SK-N-SH (cell line): ENCODE data around the gene AREG. TPM values are rescaled to one million over a fixed set of nuclear protein-coding genes. Genes with fewer than 3 reads are reported as not detected.

ENCODE experiments used
- CTCF ChIA-PET: fragments of 300-600, 350-600 bp; formaldehyde crosslinking; extraction: SDS; loops from one replicate; lab custom pipeline; 2021; lab: Yijun Ruan, JAX
- POLR2A ChIA-PET: fragments of 350-600 bp; sonication (Branson Sonifier 250); formaldehyde crosslinking; extraction: SDS; loops from one replicate; lab custom pipeline; 2020; ENCODE audit warnings: antibody characterized with exemption, inconsistent platforms; lab: Yijun Ruan, JAX
- DNase-seq: peaks from one replicate; pipeline ENCODE4 v3.0.0; 2012
- H2AFZ ChIP-seq: fragments of 200-600 bp; sonication (generic); 2 replicates; pipeline ENCODE4 v1.8.1; 2016; ENCODE audit warnings: antibody characterized with exemption, mild to moderate bottlenecking, low read depth
- H3F3A ChIP-seq: fragments of 200-600 bp; sonication (generic); replicated peaks from 2 replicates; pipeline ENCODE3; 2016; ENCODE audit warnings: antibody characterized with exemption, mild to moderate bottlenecking; ENCODE audit not compliant: insufficient read depth
- H3K27ac ChIP-seq, 2 experiments: fragments of 200-500 bp in 1 of 2; fragments of 200-600 bp in 1 of 2; sonication (Bioruptor generic) in 1 of 2; sonication (generic), shearing (Covaris generic) in 1 of 2; 2 replicates each; pipeline versions ENCODE4 v1.5.1 to v1.6.1; 2014 to 2016; ENCODE audit warnings: low read depth in 2 of 2, inconsistent platforms in 1 of 2, low read length in 1 of 2, mild to moderate bottlenecking in 1 of 2, mixed read lengths in 1 of 2
- H3K27me3 ChIP-seq: fragments of 200-600 bp; sonication (generic), shearing (Covaris generic); 2 replicates; pipeline ENCODE4 v1.6.1; 2016; ENCODE audit warnings: mixed run types; ENCODE audit not compliant: insufficient read depth
- H3K36me3 ChIP-seq, 2 experiments: fragments of 200-500 bp in 1 of 2; fragments of 200-600 bp in 1 of 2; sonication (Bioruptor generic) in 1 of 2; sonication (generic) in 1 of 2; replicated peaks in 1 of 2; 2 replicates each; pipeline versions ENCODE3 to v1.5.1; 2014 to 2016; ENCODE audit warnings: low read length in 1 of 2, mild to moderate bottlenecking in 1 of 2; ENCODE audit not compliant: insufficient read depth in 2 of 2, control insufficient read depth in 1 of 2
- H3K4me1 ChIP-seq, 2 experiments: fragments of 200-500 bp in 1 of 2; fragments of 200-600 bp in 1 of 2; sonication (Bioruptor generic) in 1 of 2; sonication (generic), shearing (Covaris generic) in 1 of 2; 2 replicates each; pipeline versions ENCODE4 v1.5.1 to v1.6.1; 2014 to 2016; ENCODE audit warnings: low read depth in 1 of 2, low read length in 1 of 2, mixed run types in 1 of 2; ENCODE audit not compliant: insufficient read depth in 2 of 2, control insufficient read depth in 1 of 2
- H3K4me2 ChIP-seq: fragments of 200-600 bp; sonication (generic), shearing (Covaris generic); 2 replicates; pipeline ENCODE4 v1.6.1; 2017; ENCODE audit warnings: mixed run types
- H3K4me3 ChIP-seq, 2 experiments: fragments of 200-500 bp in 1 of 2; fragments of 200-600 bp in 1 of 2; sonication (Bioruptor generic) in 1 of 2; sonication (generic), shearing (Covaris generic) in 1 of 2; 2 replicates each; pipeline versions ENCODE4 v1.5.1 to v1.8.1; 2014 to 2016; ENCODE audit warnings: low read depth in 2 of 2, inconsistent platforms in 1 of 2, low read length in 1 of 2, mild to moderate bottlenecking in 1 of 2, mixed read lengths in 1 of 2, moderate library complexity in 1 of 2
- H3K79me2 ChIP-seq: fragments of 200-600 bp; sonication (generic); 2 replicates; pipeline ENCODE4 v1.8.1; 2017; ENCODE audit warnings: mild to moderate bottlenecking; ENCODE audit not compliant: insufficient read depth
- H3K9ac ChIP-seq: fragments of 200-600 bp; sonication (generic); 2 replicates; pipeline ENCODE4 v1.6.1; 2017; ENCODE audit warnings: mixed run types
- H3K9me2 ChIP-seq: fragments of 200-600 bp; sonication (generic); 2 replicates; pipeline ENCODE4 v1.6.1; 2017; ENCODE audit warnings: mixed run types
- H3K9me3 ChIP-seq: fragments of 200-600 bp; sonication (generic); 2 replicates; pipeline ENCODE4 v1.6.1; 2017; ENCODE audit warnings: mixed run types, mild to moderate bottlenecking, moderate library complexity
- H4K20me1 ChIP-seq: fragments of 200-600 bp; sonication (generic); 2 replicates; pipeline ENCODE4 v1.6.1; 2017; ENCODE audit warnings: mild to moderate bottlenecking, mixed run types; ENCODE audit not compliant: insufficient read depth
- EP300 ChIP-seq, 2 experiments: IDR thresholded peaks; 2 replicates each; pipeline versions ENCODE4 v1.4.0 to v1.6.1; 2012; ENCODE audit warnings: borderline replicate concordance in 1 of 2, low read depth in 1 of 2, low read length in 1 of 2
- GATA2 ChIP-seq: sonication (generic); formaldehyde crosslinking; IDR thresholded peaks from 2 replicates; pipeline ENCODE4 v1.5.0; 2020; ENCODE audit warnings: mild to moderate bottlenecking, missing genetic modification reagents
- JUND ChIP-seq: IDR thresholded peaks from 2 replicates; pipeline ENCODE4 v1.4.0; 2012
- NFIC ChIP-seq: IDR thresholded peaks from 2 replicates; pipeline ENCODE4 v1.4.0; 2012; ENCODE audit warnings: borderline replicate concordance
- NRF1 ChIP-seq: IDR thresholded peaks from 2 replicates; pipeline ENCODE4 v1.6.1; 2012; ENCODE audit warnings: low read depth, mild to moderate bottlenecking, low read length
- POLR2AphosphoS5 ChIP-seq: IDR thresholded peaks from 2 replicates; pipeline ENCODE4 v1.6.1; 2012; ENCODE audit warnings: low read depth, low read length
- RCOR1 ChIP-seq: fragments of 150-350 bp; IDR thresholded peaks from 2 replicates; pipeline ENCODE4 v1.6.1; 2017; ENCODE audit warnings: antibody characterized with exemption, low read length
- RFX5 ChIP-seq: IDR thresholded peaks from 2 replicates; pipeline ENCODE4 v1.6.1; 2012; ENCODE audit warnings: mild to moderate bottlenecking, improper control_type of control experiment, low read length
- SIN3A ChIP-seq: IDR thresholded peaks from 2 replicates; pipeline ENCODE4 v1.6.1; 2012; ENCODE audit warnings: low read depth, mild to moderate bottlenecking, low read length, moderate library complexity, borderline replicate concordance
- SMC3 ChIP-seq: IDR thresholded peaks from 2 replicates; pipeline ENCODE4 v1.6.1; 2012; ENCODE audit warnings: low read depth, low read length, improper control_type of control experiment
- TAF1 ChIP-seq: IDR thresholded peaks from 2 replicates; pipeline ENCODE4 v1.6.1; 2012; ENCODE audit warnings: low read depth, mild to moderate bottlenecking, low read length, moderate library complexity, borderline replicate concordance
- polyA plus RNA-seq, 3 experiments: library from polyadenylated mRNA; depleted of rRNA; stranded (reverse); fragments of >200 nt; gene quantifications; 2 replicates each; pipeline ENCODE4 v1.2.3, GENCODE V29; 2012
- TF ChIP-seq, protein P1 (sequence below): IDR thresholded peaks from 2 replicates; pipeline ENCODE4 v1.4.0; 2012; ENCODE audit warnings: low read depth
- TF ChIP-seq, protein P2 (sequence below): IDR thresholded peaks from 2 replicates; pipeline ENCODE4 v1.6.1; 2012; ENCODE audit warnings: mild to moderate bottlenecking, low read depth, low read length, moderate library complexity
- TF ChIP-seq, protein P3 (sequence below): fragments of 200-600 bp; sonication (generic); IDR thresholded peaks from 2 replicates; pipeline ENCODE4 v1.6.1; 2017; ENCODE audit warnings: antibody characterized with exemption, mild to moderate bottlenecking, moderate library complexity
- TF ChIP-seq, protein P4 (sequence below): IDR thresholded peaks from 2 replicates; pipeline ENCODE4 v1.4.0; 2012; ENCODE audit warnings: low read depth, borderline replicate concordance
- TF ChIP-seq, protein P5 (sequence below): fragments of 150-350 bp; IDR thresholded peaks from 2 replicates; pipeline ENCODE4 v1.6.1; 2016; ENCODE audit warnings: mild to moderate bottlenecking, low read depth, low read length

AREG gene
- polyA plus RNA-seq, 1 of the 3 experiments (the other 2 are of a cell fraction) = not detected

DNA sequence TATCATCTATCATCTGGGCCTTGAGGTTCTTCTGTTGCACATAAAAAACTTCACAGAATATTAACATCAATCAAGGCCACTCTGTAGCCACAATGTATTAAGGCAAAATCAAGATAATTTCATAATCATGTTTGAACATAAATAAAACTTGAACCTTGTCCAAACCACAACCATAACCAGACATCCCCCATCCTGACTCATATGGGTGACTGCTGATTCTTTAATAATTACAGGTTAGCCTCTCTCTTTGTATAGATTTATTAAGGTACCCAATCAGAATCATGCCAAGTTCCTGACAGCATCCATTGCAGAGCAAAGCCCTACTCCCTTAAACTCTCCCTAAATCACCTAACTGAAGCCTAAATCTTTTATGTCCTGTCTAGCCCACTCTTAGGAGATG lies 16.7 kb upstream of the AREG start:
- no peaks in the 10 kb centered on the region for H3F3A ChIP-seq
- H3K27ac ChIP-seq = no peak overlapping the region
- H3K9me3 ChIP-seq = no peaks in the 10 kb centered on the region
- H4K20me1 ChIP-seq = no peaks in the 10 kb centered on the region
- H3K27me3 ChIP-seq = no peaks in the 10 kb centered on the region; the same call in 1 of the 2 replicates
- H3K9me2 ChIP-seq = no peaks in the 10 kb centered on the region; the same call in 1 of the 2 replicates
- H3K4me2 ChIP-seq = no peak overlapping the region
- DNase-seq = no peak
- no peaks in the 10 kb centered on the region for H3K4me1 ChIP-seq
- TF ChIP-seq, protein P1, sequence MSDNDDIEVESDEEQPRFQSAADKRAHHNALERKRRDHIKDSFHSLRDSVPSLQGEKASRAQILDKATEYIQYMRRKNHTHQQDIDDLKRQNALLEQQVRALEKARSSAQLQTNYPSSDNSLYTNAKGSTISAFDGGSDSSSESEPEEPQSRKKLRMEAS = no peak
- TF ChIP-seq, protein P2, sequence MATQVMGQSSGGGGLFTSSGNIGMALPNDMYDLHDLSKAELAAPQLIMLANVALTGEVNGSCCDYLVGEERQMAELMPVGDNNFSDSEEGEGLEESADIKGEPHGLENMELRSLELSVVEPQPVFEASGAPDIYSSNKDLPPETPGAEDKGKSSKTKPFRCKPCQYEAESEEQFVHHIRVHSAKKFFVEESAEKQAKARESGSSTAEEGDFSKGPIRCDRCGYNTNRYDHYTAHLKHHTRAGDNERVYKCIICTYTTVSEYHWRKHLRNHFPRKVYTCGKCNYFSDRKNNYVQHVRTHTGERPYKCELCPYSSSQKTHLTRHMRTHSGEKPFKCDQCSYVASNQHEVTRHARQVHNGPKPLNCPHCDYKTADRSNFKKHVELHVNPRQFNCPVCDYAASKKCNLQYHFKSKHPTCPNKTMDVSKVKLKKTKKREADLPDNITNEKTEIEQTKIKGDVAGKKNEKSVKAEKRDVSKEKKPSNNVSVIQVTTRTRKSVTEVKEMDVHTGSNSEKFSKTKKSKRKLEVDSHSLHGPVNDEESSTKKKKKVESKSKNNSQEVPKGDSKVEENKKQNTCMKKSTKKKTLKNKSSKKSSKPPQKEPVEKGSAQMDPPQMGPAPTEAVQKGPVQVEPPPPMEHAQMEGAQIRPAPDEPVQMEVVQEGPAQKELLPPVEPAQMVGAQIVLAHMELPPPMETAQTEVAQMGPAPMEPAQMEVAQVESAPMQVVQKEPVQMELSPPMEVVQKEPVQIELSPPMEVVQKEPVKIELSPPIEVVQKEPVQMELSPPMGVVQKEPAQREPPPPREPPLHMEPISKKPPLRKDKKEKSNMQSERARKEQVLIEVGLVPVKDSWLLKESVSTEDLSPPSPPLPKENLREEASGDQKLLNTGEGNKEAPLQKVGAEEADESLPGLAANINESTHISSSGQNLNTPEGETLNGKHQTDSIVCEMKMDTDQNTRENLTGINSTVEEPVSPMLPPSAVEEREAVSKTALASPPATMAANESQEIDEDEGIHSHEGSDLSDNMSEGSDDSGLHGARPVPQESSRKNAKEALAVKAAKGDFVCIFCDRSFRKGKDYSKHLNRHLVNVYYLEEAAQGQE = no peak
- TF ChIP-seq, protein P3, sequence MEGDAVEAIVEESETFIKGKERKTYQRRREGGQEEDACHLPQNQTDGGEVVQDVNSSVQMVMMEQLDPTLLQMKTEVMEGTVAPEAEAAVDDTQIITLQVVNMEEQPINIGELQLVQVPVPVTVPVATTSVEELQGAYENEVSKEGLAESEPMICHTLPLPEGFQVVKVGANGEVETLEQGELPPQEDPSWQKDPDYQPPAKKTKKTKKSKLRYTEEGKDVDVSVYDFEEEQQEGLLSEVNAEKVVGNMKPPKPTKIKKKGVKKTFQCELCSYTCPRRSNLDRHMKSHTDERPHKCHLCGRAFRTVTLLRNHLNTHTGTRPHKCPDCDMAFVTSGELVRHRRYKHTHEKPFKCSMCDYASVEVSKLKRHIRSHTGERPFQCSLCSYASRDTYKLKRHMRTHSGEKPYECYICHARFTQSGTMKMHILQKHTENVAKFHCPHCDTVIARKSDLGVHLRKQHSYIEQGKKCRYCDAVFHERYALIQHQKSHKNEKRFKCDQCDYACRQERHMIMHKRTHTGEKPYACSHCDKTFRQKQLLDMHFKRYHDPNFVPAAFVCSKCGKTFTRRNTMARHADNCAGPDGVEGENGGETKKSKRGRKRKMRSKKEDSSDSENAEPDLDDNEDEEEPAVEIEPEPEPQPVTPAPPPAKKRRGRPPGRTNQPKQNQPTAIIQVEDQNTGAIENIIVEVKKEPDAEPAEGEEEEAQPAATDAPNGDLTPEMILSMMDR = no peak
- TF ChIP-seq GATA2 (CRISPR knock-in tag) (no peak), RFX5 (no peak), RCOR1 (no peak), NFIC (no peak), SMC3 (no peak), NRF1 (no peak), EP300 (IDR thresholded peaks at IDR 0.05; ENCODE audit: borderline replicate concordance in 1 of 2, low read depth in 1 of 2, low read length in 1 of 2) (no peak), SIN3A (no peak), JUND (no peak), POLR2AphosphoS5 (no peak), TAF1 (no peak)
- TF ChIP-seq, protein P4, sequence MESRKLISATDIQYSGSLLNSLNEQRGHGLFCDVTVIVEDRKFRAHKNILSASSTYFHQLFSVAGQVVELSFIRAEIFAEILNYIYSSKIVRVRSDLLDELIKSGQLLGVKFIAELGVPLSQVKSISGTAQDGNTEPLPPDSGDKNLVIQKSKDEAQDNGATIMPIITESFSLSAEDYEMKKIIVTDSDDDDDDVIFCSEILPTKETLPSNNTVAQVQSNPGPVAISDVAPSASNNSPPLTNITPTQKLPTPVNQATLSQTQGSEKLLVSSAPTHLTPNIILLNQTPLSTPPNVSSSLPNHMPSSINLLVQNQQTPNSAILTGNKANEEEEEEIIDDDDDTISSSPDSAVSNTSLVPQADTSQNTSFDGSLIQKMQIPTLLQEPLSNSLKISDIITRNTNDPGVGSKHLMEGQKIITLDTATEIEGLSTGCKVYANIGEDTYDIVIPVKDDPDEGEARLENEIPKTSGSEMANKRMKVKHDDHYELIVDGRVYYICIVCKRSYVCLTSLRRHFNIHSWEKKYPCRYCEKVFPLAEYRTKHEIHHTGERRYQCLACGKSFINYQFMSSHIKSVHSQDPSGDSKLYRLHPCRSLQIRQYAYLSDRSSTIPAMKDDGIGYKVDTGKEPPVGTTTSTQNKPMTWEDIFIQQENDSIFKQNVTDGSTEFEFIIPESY = no peak
- TF ChIP-seq, protein P5, sequence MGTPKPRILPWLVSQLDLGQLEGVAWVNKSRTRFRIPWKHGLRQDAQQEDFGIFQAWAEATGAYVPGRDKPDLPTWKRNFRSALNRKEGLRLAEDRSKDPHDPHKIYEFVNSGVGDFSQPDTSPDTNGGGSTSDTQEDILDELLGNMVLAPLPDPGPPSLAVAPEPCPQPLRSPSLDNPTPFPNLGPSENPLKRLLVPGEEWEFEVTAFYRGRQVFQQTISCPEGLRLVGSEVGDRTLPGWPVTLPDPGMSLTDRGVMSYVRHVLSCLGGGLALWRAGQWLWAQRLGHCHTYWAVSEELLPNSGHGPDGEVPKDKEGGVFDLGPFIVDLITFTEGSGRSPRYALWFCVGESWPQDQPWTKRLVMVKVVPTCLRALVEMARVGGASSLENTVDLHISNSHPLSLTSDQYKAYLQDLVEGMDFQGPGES = no peak
- no peak overlapping the region for H3K9ac ChIP-seq
- no peaks in the 10 kb centered on the region for H3K79me2 ChIP-seq
- H3K36me3 ChIP-seq = no peaks in the 10 kb centered on the region
- ChIA-PET CTCF (no interaction called here), POLR2A (no interaction called here)
- H2AFZ ChIP-seq = no peak overlapping the region
- no peak overlapping the region for H3K4me3 ChIP-seq
